ENCODE measurements around the gene CEBPZOS.
"Not testable (repeated sequence)": the region's sequence is repeated elsewhere in the genome, so short reads cannot be mapped to it uniquely, and the experiment has no call there.

The CEBPZOS gene

GRCh38 chr2:37191253-37191652 lies 5.0 kb upstream of the CEBPZOS start:
- no peak for DNase-seq (ENCODE audit: low read depth in 2 of 2)

GRCh38 chr2:37191747-37192146 lies 4.5 kb upstream of the CEBPZOS start:
- no peak for DNase-seq (ENCODE audit: low read depth in 2 of 2)

GRCh38 chr2:37192551-37192950 lies 3.7 kb upstream of the CEBPZOS start:
- DNase-seq (ENCODE audit: low read depth in 2 of 2), result no peak

- not testable (repeated sequence) for DNase-seq (ENCODE audit: low read depth in 2 of 2)
Measured at GRCh38 chr2:37195862-37196319, 405 bp upstream of the CEBPZOS start.

GRCh38 chr2:37198681-37199065 lies 2.4 kb downstream of the CEBPZOS start:
- DNase-seq (ENCODE audit: low read depth in 2 of 2), result no peak

GRCh38 chr2:37201208-37201607 lies 4.9 kb downstream of the CEBPZOS start:
- no peak for DNase-seq (ENCODE audit: low read depth in 2 of 2)

- peak in 1 of 2 donors; percentile 20 for DNase-seq (ENCODE audit: low read depth in 2 of 2)
Measured at GRCh38 chr2:37201766-37202165, 5.5 kb downstream of the CEBPZOS start.

GRCh38 chr2:37203708-37204107 lies 7.4 kb downstream of the CEBPZOS start:
- no peak for DNase-seq (ENCODE audit: low read depth in 2 of 2)

GRCh38 chr2:37205071-37205661 lies 8.9 kb downstream of the CEBPZOS start:
- not testable (repeated sequence) for DNase-seq (ENCODE audit: low read depth in 2 of 2)

GRCh38 chr2:37205689-37206341 lies 9.5 kb downstream of the CEBPZOS start:
- no peak for DNase-seq (ENCODE audit: low read depth in 2 of 2)

GRCh38 chr2:37206760-37207159 lies 10.5 kb downstream of the CEBPZOS start:
- DNase-seq (ENCODE audit: low read depth in 2 of 2), result not testable (repeated sequence)

GRCh38 chr2:37211212-37211611 lies 14.9 kb downstream of the CEBPZOS start:
- DNase-seq (ENCODE audit: low read depth in 2 of 2), result no peak

GRCh38 chr2:37211939-37212338 lies 15.6 kb downstream of the CEBPZOS start:
- DNase-seq (ENCODE audit: low read depth in 2 of 2), result no peak

- no peak for DNase-seq (ENCODE audit: low read depth in 2 of 2)
Measured at GRCh38 chr2:37215250-37215649, 19.0 kb downstream of the CEBPZOS start.

GRCh38 chr2:37219046-37219445 lies 22.8 kb downstream of the CEBPZOS start:
- no peak for DNase-seq (ENCODE audit: low read depth in 2 of 2)

- no peak for DNase-seq (ENCODE audit: low read depth in 2 of 2)
Measured at GRCh38 chr2:37223131-37223530, 26.8 kb downstream of the CEBPZOS start.

- DNase-seq (ENCODE audit: low read depth in 2 of 2), result no peak
Measured at GRCh38 chr2:37224063-37224462, 27.8 kb downstream of the CEBPZOS start.

GRCh38 chr2:37225129-37225528 lies 28.8 kb downstream of the CEBPZOS start:
- DNase-seq (ENCODE audit: low read depth in 2 of 2), result not testable (repeated sequence)

GRCh38 chr2:37226863-37227262 lies 30.6 kb downstream of the CEBPZOS start:
- DNase-seq (ENCODE audit: low read depth in 2 of 2), result no peak

- DNase-seq (ENCODE audit: low read depth in 2 of 2), result no peak
Measured at GRCh38 chr2:37228788-37229187, 32.5 kb downstream of the CEBPZOS start.

GRCh38 chr2:37230581-37230980 lies 34.3 kb downstream of the CEBPZOS start:
- DNase-seq (ENCODE audit: low read depth in 2 of 2), result no peak

- peak; percentile 88 to 89 for DNase-seq (ENCODE audit: low read depth in 2 of 2)
Measured at GRCh38 chr2:37231241-37232130, 35.2 kb downstream of the CEBPZOS start, which contains the start of the genes CEBPZ and NDUFAF7. Gene CEBPZ (minus strand): TSS chr2:37231596. CDS start chr2:37231567, 29 bp downstream. Gene NDUFAF7 (plus strand): TSS chr2:37231658. CDS start chr2:37231706, 48 bp downstream.
